GM18505 (cell line): ENCODE data around the gene SEC14L5.

ENCODE experiments used
- ATAC-seq: cut with Tn5 transposase; IDR thresholded peaks from one replicate; pipeline ENCODE4 v1.9.1; 2021; ENCODE audit not compliant: unreplicated experiment
- POLR2A ChIP-seq: IDR thresholded peaks from 4 replicates; pipeline ENCODE4 v1.6.1; 2011; ENCODE audit warnings: borderline replicate concordance; ENCODE audit not compliant: insufficient read depth, insufficient read length; ENCODE audit errors: extremely low read depth

SEC14L5 gene

GRCh38 chr16:5011637-5012036 lies 53.5 kb downstream of the SEC14L5 start:
- no peak for TF ChIP-seq POLR2A
- ATAC-seq = no peak

- no peak for TF ChIP-seq POLR2A
- ATAC-seq = no peak
These were observed 54.8 kb downstream of the SEC14L5 start for GRCh38 chr16:5012887-5013286.

DNA sequence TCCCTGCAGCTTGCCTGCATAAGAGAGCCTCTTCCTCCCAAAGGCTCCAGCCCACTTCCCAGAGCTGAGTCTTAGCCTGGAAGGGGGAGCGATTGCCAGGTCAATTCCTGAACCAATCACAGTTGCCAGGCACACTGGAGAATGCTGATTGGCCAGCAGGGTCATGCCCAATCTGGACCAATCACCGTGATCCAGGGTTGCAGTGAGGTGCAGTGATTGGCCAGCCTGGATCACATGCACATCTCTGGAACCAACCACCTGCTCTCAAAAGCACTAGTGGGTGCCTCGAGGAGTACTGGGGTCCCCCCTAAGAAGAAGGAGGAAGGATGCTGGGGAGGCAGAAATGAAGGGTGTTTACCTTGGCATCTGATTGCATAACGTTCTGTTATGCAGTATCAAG lies 57.2 kb downstream of the SEC14L5 start:
- ATAC-seq = no peak
- no peak for TF ChIP-seq POLR2A

DNA sequence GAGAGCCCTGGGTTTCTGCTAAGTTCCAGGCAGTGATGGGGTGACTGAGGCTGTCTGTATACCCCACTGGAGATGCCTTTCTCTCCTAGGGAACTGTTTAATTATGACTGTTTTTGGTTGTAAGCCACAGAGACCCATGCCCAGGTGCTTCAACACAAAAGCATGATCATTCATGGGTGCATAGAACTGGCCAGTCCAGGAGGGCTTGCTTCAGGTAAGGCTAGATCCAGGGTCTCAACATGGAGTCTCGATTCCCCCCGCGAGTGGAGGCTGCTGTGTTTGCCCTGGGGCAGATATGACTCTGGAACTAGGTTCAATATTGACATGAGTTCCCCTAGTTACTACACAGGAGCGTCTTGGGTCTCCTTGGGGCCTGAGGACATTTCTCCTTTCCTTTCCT lies 57.8 kb downstream of the SEC14L5 start:
- no peak for TF ChIP-seq POLR2A
- no peak for ATAC-seq

GRCh38 chr16:5016967-5017677 lies 59.0 kb downstream of the SEC14L5 start:
- ATAC-seq = no peak
- no peak for TF ChIP-seq POLR2A

DNA sequence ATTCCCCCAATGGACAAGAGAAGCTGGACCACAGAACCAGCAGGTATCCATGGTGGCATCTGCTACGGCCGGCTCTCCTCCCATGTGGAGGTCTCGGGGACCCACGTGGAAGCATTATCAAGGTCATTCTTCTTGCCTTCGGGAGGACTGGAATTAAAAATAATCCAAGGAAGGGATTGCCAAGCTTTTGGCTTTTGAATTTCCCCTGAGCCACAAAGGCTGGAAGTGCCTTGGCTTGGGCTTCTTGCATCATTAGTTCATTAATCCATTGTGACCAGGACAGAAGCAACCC lies 59.5 kb downstream of the SEC14L5 start:
- TF ChIP-seq POLR2A = no peak

DNA sequence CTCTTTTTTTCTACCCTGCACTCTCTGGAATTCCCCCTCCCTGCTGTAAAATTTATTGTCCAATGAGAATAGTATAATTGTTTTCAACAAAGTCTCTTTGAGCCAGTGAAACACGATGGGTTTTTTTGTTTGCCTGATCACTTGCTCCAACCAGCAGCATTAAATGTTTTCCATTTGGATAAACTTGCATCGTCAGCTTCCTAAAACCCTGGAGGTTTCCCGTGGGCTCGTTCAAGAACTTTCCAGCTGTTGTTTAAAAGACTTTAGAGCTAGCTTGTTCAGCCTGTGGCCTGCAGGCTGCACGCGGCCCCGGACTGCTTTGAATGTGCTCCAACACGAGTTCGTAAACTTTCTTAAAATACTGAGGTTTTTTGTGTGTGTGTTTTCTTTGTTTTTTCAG lies 60.7 kb downstream of the SEC14L5 start:
- no peak for TF ChIP-seq POLR2A
- ATAC-seq = no peak

More for the DNA sequence above, 59.5 kb downstream of the SEC14L5 start:
- no peak for ATAC-seq

DNA sequence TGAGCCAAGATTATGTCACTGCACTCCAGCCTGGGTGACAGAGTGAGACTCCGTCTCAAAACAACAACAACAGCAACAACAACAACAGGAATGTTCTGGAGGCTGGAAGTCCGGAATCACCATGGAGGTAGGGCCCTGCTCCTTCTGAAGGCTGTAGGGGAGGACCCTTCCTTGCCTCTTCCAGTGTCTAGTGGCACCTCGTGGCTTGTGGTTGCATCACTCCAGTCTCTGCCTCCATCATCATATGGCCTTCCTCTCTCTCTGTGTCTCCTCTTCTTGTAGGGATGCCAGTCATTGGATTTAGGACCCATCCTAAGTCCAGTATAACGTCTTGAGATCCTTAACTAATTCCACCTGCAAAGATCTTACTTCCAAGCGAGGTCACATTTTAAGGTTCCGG lies 61.6 kb downstream of the SEC14L5 start:
- no peak for TF ChIP-seq POLR2A
- no peak for ATAC-seq

DNA sequence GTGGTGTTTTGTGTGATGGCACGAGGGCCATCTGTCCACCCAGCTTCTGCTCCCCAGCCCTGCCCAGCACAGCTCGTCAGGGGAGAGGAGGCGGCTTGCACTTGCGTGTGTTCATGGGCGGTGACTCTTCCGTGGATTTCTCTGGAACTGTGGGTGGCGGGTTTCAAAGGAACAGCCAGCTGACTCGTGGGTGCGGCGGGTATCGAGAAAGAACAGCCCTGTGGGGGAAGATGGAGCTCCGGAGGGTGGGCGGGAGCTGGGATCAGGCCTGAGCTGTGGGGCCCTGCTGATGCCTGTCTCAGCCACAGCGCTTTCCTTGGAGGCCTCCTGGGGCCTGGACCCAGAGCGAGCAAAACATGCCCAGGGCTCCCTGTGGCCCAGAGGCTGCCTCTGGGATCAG lies 62.4 kb downstream of the SEC14L5 start:
- TF ChIP-seq POLR2A = no peak
- ATAC-seq = no peak

DNA sequence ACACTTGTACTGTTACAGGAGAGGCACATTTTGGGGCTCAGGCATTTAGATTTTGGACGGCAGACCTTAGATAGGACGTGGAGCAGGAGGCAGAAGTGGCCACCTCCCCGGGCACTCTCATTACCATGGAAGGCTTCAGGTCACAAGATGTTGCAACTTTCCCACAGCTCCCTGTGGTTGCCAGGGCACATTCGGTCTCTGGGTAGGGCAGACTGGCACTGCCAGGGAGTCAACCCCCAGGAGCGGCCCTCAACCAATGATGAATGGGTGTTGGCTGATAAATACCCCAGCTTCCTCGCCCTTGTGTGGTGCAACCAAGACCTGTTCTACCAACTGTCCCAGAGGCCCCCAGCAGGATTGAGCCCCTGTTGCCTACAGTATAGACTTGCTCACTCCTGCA lies 64.4 kb downstream of the SEC14L5 start:
- no peak for TF ChIP-seq POLR2A
- no peak for ATAC-seq

DNA sequence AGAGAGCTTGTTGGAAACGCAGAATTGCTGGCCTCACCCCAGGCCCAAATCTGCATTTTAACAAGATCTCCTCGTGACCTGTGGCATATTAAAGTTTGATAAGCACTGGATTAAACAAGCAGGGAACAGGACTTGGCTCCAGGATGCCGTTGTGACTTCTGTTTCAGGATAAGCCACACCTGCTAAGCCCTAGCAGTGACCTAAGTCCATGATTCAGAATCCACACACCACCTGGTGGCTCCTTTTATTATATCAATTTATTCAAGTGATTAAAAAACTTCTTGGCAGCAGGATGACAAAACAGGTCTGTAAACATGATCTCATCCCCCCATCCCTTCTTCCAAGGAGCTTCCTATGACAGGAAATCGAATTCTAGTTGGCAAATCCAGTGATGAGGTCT lies 66.5 kb downstream of the SEC14L5 start:
- ATAC-seq = no peak
- TF ChIP-seq POLR2A = no peak

DNA sequence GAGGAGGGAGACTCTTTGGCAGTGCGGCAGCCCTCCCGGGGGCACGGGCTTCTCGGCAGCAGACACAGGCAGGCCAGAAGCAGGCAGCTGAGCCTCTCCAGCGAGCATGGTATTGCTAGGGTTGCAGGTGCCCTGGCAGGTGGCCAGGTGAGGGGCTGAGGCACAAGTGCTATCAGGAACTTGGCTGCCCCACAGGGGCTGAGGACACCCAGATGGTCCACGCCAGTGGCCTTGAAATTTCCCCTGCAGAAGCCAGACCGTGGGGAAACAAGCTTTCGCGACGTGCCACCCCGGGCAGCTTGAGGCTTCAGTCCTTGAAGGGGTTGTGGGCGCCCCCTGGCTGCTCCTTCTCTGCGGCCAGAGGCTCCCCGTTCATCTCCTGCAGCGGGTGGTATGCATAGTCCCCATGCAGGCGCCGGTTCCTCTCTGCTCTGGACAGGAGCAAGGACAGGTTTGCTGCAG lies 67.1 kb downstream of the SEC14L5 start:
- TF ChIP-seq POLR2A = no peak
- ATAC-seq = no peak

GRCh38 chr16:5026664-5027063 lies 68.5 kb downstream of the SEC14L5 start:
- TF ChIP-seq POLR2A = no peak
- ATAC-seq = no peak

GRCh38 chr16:5027086-5027485 lies 69.0 kb downstream of the SEC14L5 start:
- TF ChIP-seq POLR2A = no peak
- no peak for ATAC-seq
